NCI-H146 treated with DMSO at 0.1 percent for 48 hours (cell line): Measurements from ENCODE around the gene ACSF3.

Source experiments
- DNase-seq: peaks from one replicate; lab custom pipeline; 2025; ENCODE audit not compliant: unreplicated experiment; lab: John Stamatoyannopoulos, UW

Gene ACSF3

GRCh38 chr16:89198417-89199240 lies 105.0 kb downstream of the ACSF3 start:
- no peak for DNase-seq

- DNase-seq, result no peak
These were observed 105.8 kb downstream of the ACSF3 start for GRCh38 chr16:89199241-89200123.

- no peak for DNase-seq
These were observed 106.6 kb downstream of the ACSF3 start, which contains the start of gene SLC22A31 for GRCh38 chr16:89200124-89200849. SLC22A31 (minus strand) TSS chr16:89200537; CDS start chr16:89200501, 36 bp downstream.

GRCh38 chr16:89200850-89201411 lies 107.3 kb downstream of the ACSF3 start:
- DNase-seq, result no peak

GRCh38 chr16:89201439-89202377 lies 108.1 kb downstream of the ACSF3 start:
- DNase-seq, result peak; percentile 27

- DNase-seq, result no peak
These were observed 109.0 kb downstream of the ACSF3 start for GRCh38 chr16:89202422-89203215.
